Kasumi-1 (cell line): ENCODE data around the gene TRMT1.

ENCODE experiments used
- DNase-seq, 2 experiments: peaks; one replicate each; lab custom pipeline; 2025; lab: John Stamatoyannopoulos, UW

TRMT1 gene

DNA sequence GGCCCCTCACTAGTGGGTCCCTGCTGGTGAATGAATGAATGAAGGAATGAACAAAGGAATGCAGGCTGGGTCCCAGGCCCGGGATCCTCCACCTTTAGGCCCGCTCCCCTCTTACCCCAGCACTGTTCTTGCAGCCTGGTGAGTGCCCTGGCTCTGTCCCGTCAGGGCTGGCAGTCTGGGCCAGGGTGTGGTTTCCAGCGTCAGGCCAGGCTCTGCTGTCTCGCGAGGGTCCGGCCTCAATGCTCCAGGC, 14.2 kb downstream of the TRMT1 start:
- no peak for DNase-seq

DNA sequence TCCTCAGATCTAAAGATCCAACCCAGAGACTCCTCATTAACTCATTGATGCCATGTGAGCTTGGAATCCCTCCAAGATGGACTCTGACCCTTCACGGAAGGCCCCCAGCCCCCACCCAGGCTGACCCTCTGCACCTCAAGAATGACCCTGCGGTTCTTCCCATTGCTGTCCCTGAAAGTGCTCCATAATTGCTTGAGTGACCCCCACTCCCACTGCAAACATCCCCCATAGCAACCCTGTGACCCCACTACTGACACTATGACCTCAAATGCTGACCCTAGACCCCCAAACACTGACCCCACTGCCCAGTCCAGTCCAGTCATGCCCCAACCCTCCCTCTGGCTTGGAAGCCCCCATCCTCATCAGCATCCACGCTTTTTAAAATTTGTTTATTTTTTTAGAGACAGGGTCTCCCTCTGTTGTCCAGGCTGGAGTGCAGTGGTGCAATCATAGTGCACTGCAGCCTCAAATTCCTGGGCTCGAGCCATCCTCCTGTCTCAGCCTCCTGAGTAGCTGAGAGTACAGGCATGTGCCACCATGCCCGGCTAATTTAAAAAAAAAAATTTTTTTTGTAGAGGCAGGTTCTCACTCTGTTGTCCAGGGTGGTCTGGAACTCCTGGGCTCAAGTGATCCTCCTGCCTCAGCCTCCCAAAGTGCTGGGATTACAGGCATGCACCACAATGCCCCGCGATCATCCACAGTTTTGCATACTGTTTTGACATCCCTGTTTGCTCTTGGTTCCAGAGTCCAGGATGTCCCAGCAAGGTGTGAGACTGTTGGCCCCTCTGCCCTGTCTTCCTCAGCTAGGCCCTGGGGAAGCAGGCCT, 14.7 kb downstream of the TRMT1 start:
- no peak for DNase-seq

DNA sequence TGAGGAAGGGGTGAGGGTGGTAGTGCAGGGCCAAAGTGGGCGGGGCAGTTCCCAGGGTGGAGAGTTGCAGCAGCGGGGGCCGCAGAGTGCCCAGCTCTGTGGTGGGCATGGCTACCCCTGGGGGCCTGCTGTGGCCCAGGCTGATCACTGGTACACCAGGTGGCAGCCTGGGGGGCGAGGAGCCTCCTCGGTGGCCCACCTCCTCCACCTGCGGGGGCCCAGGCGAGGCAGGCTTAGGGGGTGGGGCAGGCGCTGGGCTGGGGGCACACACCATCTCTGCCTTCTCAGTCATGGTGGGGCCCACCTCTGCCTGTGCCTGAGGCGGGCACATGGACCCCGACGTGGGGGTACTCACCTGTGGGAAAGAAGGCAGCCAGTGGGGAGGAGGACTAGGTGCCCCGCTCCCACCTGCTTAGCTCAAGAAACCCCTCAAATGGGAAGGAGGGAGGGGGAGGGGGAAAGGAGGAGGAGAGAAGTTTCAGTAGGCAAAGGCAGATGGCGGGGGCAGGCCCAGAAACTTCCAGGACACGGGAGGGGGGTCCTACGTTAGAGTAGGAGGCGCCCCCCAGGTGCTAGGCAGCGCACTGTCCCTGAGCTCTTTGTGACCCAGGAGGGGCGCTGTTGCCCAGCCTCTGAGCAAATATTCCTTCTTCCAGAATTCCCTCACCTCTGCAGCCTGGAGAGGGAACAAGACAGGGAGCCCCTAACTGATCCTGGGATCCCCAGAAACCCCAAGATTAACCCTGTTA, 15.5 kb downstream of the TRMT1 start:
- peak; percentile 49 to 62 for DNase-seq

DNA sequence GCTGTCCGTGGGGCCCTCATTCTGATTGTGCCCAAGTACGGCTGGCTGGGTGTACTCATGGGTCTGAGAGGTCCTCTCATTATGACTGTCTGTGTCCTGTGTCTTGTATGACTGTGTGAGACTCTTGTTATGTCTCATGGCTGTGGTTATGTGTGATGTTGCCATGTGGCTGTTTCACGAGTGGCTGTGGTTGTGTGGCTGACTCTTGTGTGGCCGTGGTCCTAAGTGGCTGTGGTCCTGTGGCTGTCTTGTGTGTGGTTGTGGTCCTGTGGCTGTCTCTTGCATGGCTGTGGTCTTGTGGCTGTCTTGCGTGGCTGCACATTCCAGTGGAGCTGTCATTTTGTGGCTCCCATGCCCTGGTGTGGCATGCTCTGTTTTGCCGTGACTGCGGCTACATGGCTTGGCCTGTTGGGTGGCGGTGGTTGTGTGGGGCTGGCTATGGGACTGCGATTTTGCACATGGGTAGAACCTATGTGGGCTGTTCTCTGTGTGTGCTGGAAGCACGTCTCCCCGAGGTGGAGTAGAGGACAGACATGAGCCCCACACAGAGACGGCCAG, 16.4 kb downstream of the TRMT1 start:
- DNase-seq = peak; percentile 19 to 47

DNA sequence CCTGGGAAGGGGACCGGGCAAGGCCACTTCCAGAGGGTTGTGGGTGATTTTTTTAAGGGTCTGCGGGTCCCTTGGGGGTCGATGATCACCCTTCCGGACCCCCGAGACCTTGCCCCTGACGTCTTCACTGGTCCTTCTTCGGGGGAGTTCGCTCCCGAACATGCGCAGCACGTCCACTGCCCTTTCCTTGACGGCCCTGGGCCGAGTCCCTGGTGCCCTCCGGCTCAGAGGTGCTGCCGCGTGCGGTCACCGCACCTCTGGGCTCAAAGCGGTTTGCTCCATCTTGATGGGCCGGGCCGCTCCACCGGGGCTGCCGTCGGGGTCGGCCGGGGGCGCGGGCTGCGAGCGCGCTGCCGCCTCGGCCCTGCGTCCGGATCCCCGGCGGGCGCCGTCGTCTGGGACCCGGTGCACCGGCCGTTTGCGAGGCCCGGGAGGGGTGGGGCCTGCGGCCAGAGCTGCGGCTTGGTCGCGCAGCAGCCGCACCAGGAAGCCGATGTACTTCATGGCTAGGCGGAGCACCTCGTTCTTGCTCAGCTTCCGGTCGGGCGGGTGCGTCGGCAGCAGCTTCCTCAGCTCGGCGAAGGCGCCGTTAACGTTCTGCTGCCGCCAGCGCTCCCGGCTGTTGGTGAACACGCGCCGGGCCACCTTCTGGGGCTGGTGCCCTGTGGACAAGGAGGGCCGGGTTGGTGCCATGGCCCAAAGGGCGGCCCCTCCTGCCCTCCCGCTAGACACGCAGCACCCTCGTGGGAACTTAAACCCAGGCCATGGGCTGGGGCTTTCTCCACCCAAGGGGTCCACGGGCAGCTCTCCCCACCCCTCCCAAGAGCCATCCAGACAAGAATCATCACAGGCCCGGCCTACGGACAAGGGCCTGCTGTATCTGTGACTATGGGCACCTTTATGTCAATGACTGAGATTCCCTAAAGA, 17.2 kb downstream of the TRMT1 start:
- DNase-seq = peak; percentile 82 to 85

DNA sequence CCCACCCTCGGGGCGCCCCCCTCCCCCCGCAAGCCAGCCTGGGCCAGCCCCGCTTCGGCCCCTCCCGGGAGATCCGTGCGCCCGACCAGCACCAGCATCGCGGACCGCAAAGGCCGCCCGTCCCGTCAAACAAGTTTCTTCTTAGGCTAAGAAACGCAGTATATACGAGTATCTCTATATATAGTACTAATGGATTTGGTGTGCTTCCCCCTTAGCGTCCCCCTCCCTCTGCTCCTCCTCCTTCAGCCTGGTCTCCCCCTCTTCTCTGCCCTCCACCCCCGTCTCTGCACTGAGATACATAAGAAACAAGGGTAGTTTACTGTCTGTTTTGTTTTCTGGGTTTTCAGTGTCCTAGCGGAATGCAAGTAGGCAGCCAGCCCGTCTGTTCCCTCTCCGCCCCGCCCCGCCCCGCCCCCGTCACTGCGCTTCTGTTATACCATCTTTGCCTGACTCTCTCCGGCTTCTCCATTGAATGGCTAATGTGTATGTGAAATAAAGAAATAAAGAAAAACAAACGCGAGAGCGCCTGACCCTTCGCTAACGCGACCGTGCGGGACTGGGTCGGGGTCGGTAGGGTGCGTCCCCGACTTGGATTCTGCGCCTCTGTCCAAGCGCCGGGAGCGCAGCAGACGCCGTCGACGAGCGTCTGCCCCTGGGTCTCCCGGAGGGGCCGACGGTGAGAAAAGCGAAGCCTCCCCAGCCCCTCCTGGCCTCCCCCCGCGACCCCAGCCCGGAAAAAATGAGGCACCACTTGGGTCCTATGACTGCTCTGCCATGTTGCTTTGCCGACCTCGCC, 18.1 kb downstream of the TRMT1 start:
- DNase-seq = peak; percentile 90

DNA sequence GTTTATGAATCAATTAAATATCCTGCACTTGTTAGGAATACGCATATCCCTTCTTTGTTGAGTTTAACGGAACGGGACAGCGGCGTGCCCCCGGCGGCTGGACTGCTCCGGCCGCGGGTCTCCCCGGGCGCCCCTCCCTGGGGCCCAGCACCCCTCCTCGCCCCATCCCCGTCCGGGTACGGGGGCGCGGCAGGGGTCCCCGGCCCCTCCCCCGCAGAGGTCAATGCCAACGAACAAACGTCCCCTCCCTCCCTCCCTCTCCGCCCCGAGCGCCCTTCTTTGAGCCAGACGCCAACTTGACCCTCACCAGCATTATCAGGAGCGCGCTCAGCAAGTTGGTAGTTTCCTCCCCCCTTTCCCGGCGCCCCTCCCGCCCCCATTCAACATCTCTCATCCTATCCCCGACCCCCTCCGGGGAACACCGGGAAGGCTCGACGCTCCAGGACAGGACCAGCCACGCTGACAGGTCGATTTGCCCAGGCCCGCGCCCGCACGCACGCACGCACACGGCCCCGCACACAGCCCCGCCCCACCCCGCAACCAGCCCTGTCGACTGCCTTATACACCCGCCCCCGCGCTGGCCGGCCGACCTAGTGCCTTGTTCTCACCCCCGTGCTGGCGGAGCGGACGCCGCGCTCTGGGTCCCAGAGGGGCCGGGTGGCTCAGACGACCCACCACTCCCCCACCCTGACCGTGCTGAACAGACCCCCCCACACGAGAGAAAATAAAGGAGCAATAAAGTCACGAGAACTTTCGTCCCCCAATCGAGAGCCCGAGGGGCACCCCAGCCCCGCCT, 18.9 kb downstream of the TRMT1 start:
- DNase-seq = peak; percentile 87 to 96

DNA sequence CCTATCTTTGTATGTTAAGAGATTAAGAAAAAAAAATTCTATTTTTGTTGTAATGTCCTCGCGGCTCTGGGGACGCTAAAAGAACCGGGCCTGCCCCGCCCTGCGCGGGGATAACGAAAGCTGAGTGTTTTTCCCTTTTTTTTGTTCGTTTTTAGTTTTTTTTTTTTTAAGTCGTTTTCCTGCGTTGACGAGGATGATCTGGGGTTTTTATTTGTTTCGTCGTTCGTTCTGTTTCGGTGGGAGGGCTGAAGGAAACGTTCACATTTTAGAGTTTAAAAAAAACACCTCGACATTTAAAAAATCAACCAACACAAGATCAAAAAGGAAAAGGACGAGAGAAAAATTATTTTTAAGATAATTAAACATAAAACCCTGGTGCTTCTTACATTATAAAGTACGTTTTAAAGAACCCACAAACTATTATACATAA, 19.5 kb downstream of the TRMT1 start:
- peak; percentile 64 for DNase-seq

DNA sequence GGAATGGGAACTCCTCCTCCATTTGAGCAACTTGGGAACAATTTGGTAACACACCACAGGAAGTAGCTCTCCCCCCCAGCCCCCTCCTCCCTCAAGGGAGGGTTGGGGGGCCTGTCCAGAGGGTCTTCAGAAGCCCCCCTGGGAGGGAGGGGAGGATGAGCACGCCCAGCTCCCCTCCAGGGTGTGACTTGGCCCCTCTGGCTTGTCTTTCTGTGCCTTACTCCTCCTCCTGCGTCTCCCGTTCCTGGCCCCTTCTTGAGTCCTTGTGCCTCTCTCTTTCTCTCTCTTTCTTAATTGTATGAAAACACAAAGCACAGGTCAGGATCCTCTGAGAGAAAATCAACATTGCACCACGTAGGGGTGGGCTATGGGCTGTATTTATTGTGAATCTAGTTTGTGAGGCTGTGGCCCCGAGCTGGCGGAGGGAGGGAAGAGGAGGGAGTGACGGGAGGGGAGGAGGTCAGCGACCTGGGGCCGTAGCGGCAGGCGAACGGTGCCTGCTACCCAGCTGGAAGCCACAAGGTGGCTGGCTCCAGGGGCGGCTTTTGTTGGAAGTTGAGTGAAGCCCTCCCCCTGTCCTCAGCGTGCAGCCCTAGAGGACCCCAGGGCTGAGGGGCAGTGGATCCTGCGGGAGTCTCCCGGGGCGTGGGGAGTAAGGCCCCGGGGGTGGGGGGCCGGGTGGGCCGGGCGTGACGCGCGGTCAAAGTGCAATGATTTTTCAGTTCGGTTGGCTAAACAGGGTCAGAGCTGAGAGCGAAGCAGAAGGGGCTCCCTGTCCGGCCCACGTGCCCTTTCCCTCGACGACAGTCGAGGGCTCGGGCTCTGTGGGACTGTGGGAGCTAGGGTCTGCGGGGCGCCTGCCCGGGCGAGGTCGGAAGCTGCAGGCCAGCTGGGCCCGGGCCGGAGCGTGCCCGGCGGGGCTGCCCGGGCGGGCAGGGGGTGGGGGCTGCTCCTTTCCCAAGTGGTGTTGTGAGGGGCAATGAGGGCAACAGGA, 20.3 kb downstream of the TRMT1 start:
- DNase-seq = peak; percentile 70 to 89

DNA sequence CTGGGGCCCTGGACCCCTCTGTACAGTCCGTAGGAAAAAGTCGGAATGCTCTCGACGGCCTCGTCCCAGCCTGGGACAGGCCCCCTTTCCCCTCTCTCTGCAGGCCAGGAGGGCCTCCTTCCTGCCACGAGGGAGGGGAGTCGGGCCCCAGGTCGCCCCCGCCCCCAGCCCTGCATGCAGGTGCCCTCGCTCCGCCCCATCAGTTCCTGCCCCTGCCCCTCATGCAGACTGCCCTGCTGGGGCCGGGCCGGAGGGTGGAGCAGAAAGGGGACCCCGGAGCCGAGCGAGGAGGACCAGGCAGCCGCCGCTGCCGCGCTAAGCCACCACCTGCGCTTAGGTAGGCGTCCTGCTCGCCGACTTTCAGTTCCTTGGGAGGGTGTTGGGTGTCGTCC, 21.2 kb downstream of the TRMT1 start:
- peak; percentile 24 to 44 for DNase-seq

DNA sequence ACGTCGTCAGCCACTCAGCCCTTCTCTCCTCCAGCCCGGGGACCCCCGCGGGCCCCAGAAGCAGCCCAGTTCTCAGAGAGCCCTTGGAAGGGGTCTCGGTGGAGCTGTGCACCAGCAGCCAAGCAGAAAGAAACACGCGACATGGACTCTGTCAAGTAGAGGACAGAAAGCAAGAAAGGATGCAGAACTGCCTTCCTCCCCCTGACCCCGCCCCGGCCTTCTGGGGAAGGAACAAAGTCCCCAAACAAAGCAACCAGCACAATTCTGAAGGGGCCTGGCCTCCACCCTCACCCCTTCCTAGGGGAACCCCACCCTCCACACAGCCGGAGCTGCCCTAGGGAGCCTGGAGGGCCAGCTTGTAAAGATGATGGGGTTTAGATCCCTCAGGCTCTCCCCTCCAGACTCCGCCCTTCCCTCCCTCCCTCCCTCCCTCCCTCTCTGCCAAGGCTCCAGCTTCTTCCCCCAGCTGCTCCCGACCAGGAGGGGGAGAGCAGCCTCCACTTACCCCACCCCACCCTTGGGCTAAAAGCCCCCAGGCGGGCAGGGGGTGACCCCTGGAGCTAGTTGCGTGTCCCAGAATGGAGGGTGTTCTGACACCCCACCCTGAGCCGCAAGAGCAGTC, 21.7 kb downstream of the TRMT1 start:
- peak; percentile 21 to 50 for DNase-seq

DNA sequence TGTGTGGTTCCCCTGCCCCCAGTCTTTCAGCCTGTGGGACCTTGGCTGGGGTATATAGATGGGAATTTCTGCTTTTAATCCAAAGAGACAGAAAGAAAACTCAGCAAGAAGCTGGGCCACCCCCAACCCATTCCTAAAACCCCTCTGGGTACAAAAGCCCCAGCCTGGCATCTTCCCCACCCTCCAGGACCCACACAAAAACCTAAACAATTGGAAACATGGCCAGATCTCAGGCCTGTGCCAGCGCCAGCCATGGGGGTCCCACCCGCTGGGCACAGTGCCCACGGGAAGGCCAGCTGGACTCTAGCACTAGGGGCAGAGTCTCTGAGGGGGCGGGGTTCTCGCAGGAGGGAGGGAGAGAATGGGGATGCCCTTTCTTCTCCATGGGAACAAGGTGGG, 22.4 kb downstream of the TRMT1 start:
- DNase-seq = no peak

DNA sequence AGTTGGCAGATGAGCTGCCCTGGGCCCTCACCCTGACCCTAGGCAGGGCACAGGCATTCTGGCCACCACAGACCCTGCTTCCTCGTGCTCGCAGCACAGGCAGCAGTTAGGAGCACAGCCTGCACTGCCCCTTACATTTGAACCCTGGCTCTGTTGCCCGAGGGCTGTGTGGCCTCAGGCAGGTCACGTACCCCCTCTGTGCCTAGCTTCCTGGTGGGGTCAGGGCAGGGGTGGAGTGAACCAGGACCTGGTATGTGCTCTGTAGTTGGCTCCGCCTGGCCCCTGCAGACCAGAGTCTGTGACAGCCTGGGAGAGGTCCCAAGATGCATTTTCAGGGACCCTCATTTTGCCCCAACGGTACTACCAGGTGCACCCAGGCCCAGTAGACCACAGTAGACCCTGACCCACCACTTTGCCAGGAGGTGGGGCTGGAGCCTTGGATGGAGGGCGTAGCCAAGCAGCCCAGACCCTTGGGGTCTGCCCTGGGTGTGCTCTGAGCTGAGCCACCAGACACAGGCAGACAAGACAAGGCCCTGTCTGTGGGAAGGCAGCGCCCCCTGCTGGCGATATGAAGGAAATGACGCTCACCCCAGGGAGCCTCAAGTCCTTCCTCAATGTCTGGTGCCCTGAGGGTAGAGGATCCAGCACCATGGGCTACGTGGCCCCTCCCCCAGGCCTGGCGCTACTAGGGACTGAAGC, 23.0 kb downstream of the TRMT1 start:
- peak; percentile 81 to 82 for DNase-seq

DNA sequence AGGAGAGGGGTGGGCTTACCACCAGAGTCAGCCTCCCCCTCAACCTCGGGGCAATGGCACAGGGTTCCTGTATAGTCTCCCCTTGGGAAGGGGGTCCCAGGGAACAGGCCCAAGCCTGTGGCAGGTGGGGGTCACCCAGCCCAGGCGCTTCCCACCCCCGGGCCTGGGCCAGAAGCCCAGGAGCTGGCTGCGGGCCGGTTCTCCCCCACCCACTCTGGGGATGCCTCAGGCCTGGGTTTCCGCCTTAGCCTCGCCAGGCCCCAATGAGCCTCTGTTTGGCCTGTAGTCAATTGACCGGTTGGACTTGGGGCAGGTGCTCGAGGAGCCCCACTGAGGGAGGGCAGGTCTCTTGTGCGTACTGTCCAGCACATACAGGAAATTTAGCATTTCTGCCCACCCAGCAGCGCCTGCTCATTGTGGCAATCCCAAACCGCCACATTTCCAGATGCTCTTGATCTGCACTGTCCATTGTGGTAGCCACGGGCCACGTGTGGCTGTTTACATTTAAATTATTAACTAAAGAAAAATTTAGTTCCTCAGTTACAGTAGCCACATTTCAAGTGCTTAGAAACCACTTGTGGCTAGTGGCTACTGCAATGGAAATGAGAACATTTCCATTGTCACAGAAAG, 23.8 kb downstream of the TRMT1 start:
- DNase-seq = no peak

DNA sequence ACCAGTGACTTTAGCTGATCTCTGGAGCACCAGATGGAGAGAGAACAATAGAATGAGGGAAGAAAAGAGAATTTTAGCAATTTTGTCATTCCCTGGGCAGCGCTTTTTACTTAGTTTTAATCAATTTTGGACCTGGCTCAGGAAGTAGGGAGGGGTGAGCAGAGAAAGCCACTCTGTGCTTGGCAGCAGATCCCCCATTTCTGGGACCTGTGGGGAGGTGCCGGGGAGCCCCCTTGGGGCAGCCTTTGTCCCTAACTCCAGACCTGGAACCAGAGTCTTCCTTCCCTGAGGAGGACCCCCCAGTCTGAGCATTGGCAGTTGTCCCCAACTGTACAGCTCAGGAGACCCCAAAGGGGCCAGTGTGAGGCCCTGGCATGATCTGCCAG, 24.4 kb downstream of the TRMT1 start:
- no peak for DNase-seq

DNA sequence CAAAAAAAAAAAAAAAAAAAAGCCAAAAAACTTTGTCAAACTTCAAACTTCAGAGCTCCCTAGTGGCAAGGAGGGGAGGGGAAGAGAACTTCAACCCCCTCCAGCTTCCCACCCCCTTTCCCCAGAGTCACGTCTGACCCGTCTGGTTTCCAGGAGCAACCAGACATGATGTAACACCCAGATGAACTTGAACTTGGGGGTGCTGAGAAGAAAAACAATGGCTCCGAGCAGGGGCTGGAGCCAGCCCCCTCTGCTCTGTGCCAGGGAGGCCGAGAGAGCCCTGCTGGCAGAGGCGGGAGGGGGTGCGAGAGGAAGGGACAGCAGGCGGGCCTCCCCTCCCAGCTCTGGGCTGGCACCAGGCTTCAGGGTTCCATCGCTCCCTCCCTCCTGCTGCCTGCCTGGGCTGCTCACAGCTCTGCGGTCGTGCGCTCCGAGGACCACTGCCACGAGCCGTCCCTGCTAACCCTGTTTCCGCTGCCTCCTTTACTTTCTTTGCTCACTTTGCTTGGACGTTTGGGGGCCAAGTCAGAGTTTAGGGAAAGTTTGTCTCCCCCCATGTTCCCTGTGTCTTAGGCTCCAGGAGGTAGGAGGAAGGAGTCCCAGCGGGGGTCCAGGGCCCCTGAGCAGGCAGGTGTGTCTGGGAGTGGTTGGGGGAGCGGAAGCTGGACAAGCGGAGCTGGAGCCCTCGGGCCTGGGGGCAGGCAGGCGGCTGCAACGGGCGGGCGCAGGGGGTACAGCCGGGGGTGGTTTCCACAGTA, 25.0 kb downstream of the TRMT1 start:
- DNase-seq = no peak
